SK-N-SH treated with all-trans-retinoic acid at 6 μM for 48 hours (cell line): ENCODE results near the gene ITIH2.

Source experiments
- ATAC-seq: fragments of 200-7000 bp; cut with Tn5 transposase; 3 replicates; pipeline ENCODE4 v1.9.1; 2020; ENCODE audit warnings: mild to moderate bottlenecking, moderate library complexity
- ARNTL ChIP-seq: fragments of 450-650 bp; formaldehyde crosslinking; IDR thresholded peaks from 2 replicates; pipeline ENCODE4 v1.5.0; 2020; ENCODE audit warnings: low read depth, mild to moderate bottlenecking, moderate library complexity, borderline replicate concordance
- BACH2 ChIP-seq: fragments of 250-450 bp; sonication (Bioruptor Pico); IDR thresholded peaks from 2 replicates; pipeline ENCODE4 v1.9.0; 2021; ENCODE audit warnings: mild to moderate bottlenecking, borderline replicate concordance
- CREB5 ChIP-seq: fragments of 250-450 bp; sonication (Bioruptor Pico); IDR thresholded peaks from 2 replicates; pipeline ENCODE4 v1.5.1; 2020; ENCODE audit warnings: low read depth, mild to moderate bottlenecking, moderate library complexity
- CSRNP3 ChIP-seq: fragments of 250-450 bp; sonication (Bioruptor Pico); IDR thresholded peaks from 2 replicates; pipeline ENCODE4 v1.5.1; 2021; ENCODE audit warnings: mild to moderate bottlenecking, moderate library complexity
- GLIS3 ChIP-seq: fragments of 250-450 bp; sonication (Bioruptor Pico); IDR thresholded peaks from 2 replicates; pipeline ENCODE4 v1.5.0; 2020; ENCODE audit warnings: mild to moderate bottlenecking, moderate library complexity
- OSR1 ChIP-seq: fragments of 250-450 bp; sonication (Bioruptor Pico); IDR thresholded peaks from 2 replicates; pipeline ENCODE4 v1.8.0; 2022; ENCODE audit warnings: moderate library complexity, mild to moderate bottlenecking, inconsistent platforms
- PATZ1 ChIP-seq: fragments of 250-450 bp; sonication (Bioruptor Pico); IDR thresholded peaks from 2 replicates; pipeline ENCODE4 v1.8.0; 2020; ENCODE audit warnings: mild to moderate bottlenecking, moderate library complexity, borderline replicate concordance
- POU6F1 ChIP-seq: fragments of 250-450 bp; sonication (Bioruptor Pico); IDR thresholded peaks from 2 replicates; pipeline ENCODE4 v1.8.0; 2021; ENCODE audit warnings: low read depth, mild to moderate bottlenecking, moderate library complexity, borderline replicate concordance
- PPARA ChIP-seq: fragments of 250-450 bp; sonication (Bioruptor Pico); IDR thresholded peaks from 2 replicates; pipeline ENCODE4 v1.5.0; 2020; ENCODE audit warnings: mild to moderate bottlenecking, borderline replicate concordance
- RARB ChIP-seq: fragments of 250-450 bp; sonication (Bioruptor Pico); IDR thresholded peaks from 2 replicates; pipeline ENCODE4 v1.8.0; 2021; ENCODE audit warnings: mild to moderate bottlenecking, moderate library complexity
- SNAI2 ChIP-seq: fragments of 250-450 bp; sonication (Bioruptor Pico); IDR thresholded peaks from 2 replicates; pipeline ENCODE4 v1.5.0; 2020; ENCODE audit warnings: mild to moderate bottlenecking, moderate library complexity
- TCF4 ChIP-seq: fragments of 250-450 bp; sonication (Bioruptor Pico); IDR thresholded peaks from 2 replicates; pipeline ENCODE4 v1.8.0; 2021; ENCODE audit warnings: mild to moderate bottlenecking, moderate library complexity, borderline replicate concordance
- TOX ChIP-seq: fragments of 250-450 bp; sonication (Bioruptor Pico); IDR thresholded peaks from 2 replicates; pipeline ENCODE4 v1.8.0; 2021; ENCODE audit warnings: mild to moderate bottlenecking, moderate library complexity, borderline replicate concordance
- TSHZ2 ChIP-seq: fragments of 250-450 bp; sonication (Bioruptor Pico); IDR thresholded peaks from 2 replicates; pipeline ENCODE4 v1.5.0; 2020; ENCODE audit warnings: mild to moderate bottlenecking, moderate library complexity
- ZFP3 ChIP-seq: fragments of 250-450 bp; sonication (Bioruptor Pico); IDR thresholded peaks from 2 replicates; pipeline ENCODE4 v1.5.0; 2020; ENCODE audit warnings: mild to moderate bottlenecking, moderate library complexity
- ZFP30 ChIP-seq: fragments of 450-650 bp; formaldehyde crosslinking; IDR thresholded peaks from 2 replicates; pipeline ENCODE4 v1.5.0; 2022; ENCODE audit warnings: mild to moderate bottlenecking, moderate library complexity
- ZNF565 ChIP-seq: fragments of 450-650 bp; formaldehyde crosslinking; conservative IDR thresholded peaks from 2 replicates; pipeline ENCODE4 v1.5.0; 2020; ENCODE audit warnings: low read depth, mild to moderate bottlenecking, moderate library complexity

The ITIH2 gene

GRCh38 chr10:7701158-7701742, 1.9 kb upstream of the ITIH2 start:
- ATAC-seq: no peak
- TF ChIP-seq CREB5 (CRISPR knock-in tag) (no peak), GLIS3 (no peak), ARNTL (CRISPR knock-in tag) (no peak), BACH2 (CRISPR knock-in tag) (no peak), PPARA (no peak), TSHZ2 (no peak), SNAI2 (CRISPR knock-in tag) (no peak), ZNF565 (CRISPR knock-in tag) (no peak), ZFP30 (CRISPR knock-in tag) (no peak), TCF4 (CRISPR knock-in tag) (no peak), ZFP3 (no peak), OSR1 (CRISPR knock-in tag) (no peak)

- ATAC-seq: no peak
- TF ChIP-seq BACH2 (CRISPR knock-in tag): no peak
- TF ChIP-seq RARB (CRISPR knock-in tag): no peak
- TF ChIP-seq CSRNP3 (CRISPR knock-in tag): no peak
- no peak for TF ChIP-seq ZNF565 (CRISPR knock-in tag)
- TF ChIP-seq POU6F1 (CRISPR knock-in tag): no peak
- TF ChIP-seq TOX (CRISPR knock-in tag): no peak
- no peak for TF ChIP-seq PATZ1 (CRISPR knock-in tag)
- TF ChIP-seq, all 23 proteins: peak for 0
Observed at GRCh38 chr10:7702288-7702812, 766 bp upstream of the ITIH2 start.

GRCh38 chr10:7704071-7705016, 1.2 kb downstream of the ITIH2 start:
- ATAC-seq: no peak
- TF ChIP-seq TOX (CRISPR knock-in tag): no peak
